Effector CD8-positive, alpha-beta T cell (primary cell): ENCODE measurements around the gene AGBL1.
A peak's percentile ranks its signal among the peaks of the same experiment; 100 is the strongest.

Experiments used
- DNase-seq: peaks from one replicate; lab custom pipeline; 2025; lab: John Stamatoyannopoulos, UW

The AGBL1 gene

GRCh38 chr15:86711476-86711875 is 631.8 kb downstream of the AGBL1 start:
- DNase-seq = no peak

- DNase-seq = no peak
These were observed 634.6 kb downstream of the AGBL1 start for GRCh38 chr15:86714241-86714640.

GRCh38 chr15:86725628-86726027 is 646.0 kb downstream of the AGBL1 start:
- no peak for DNase-seq

- DNase-seq = no peak
These were observed 655.8 kb downstream of the AGBL1 start for GRCh38 chr15:86735247-86736040.

- DNase-seq = no peak
These were observed 662.2 kb downstream of the AGBL1 start for GRCh38 chr15:86741917-86742316.

GRCh38 chr15:86743283-86743903 is 663.7 kb downstream of the AGBL1 start:
- DNase-seq = peak; percentile 15

GRCh38 chr15:86744198-86744780 is 664.6 kb downstream of the AGBL1 start:
- DNase-seq = no peak

GRCh38 chr15:86751116-86751515 is 671.4 kb downstream of the AGBL1 start:
- DNase-seq = no peak

- no peak for DNase-seq
These were observed 675.2 kb downstream of the AGBL1 start for GRCh38 chr15:86754846-86755245.

GRCh38 chr15:86756688-86757087 is 677.0 kb downstream of the AGBL1 start:
- no peak for DNase-seq

- DNase-seq = no peak
These were observed 680.3 kb downstream of the AGBL1 start for GRCh38 chr15:86759800-86760523.

- no peak for DNase-seq
These were observed 683.2 kb downstream of the AGBL1 start for GRCh38 chr15:86762874-86763273.

GRCh38 chr15:86764021-86764420 is 684.4 kb downstream of the AGBL1 start:
- DNase-seq = no peak

- DNase-seq = no peak
These were observed 685.6 kb downstream of the AGBL1 start for GRCh38 chr15:86765281-86765680.

- no peak for DNase-seq
These were observed 692.8 kb downstream of the AGBL1 start for GRCh38 chr15:86772369-86773059.

- DNase-seq = no peak
These were observed 694.1 kb downstream of the AGBL1 start for GRCh38 chr15:86773736-86774135.

- DNase-seq = no peak
These were observed 696.5 kb downstream of the AGBL1 start for GRCh38 chr15:86776145-86776544.

GRCh38 chr15:86796521-86796920 is 716.9 kb downstream of the AGBL1 start:
- DNase-seq = no peak

GRCh38 chr15:86797135-86797534 is 717.5 kb downstream of the AGBL1 start:
- DNase-seq = no peak

GRCh38 chr15:86799226-86799625 is 719.6 kb downstream of the AGBL1 start:
- no peak for DNase-seq

- no peak for DNase-seq
These were observed 722.6 kb downstream of the AGBL1 start for GRCh38 chr15:86802244-86802643.

GRCh38 chr15:86804406-86804805 is 724.7 kb downstream of the AGBL1 start:
- no peak for DNase-seq
